SK-N-SH (cell line): ENCODE results near the gene C12orf57. TPM values are rescaled to one million over a fixed set of nuclear protein-coding genes. Genes with fewer than 3 reads are reported as not detected.

Source experiments
- CTCF ChIA-PET: fragments of 300-600, 350-600 bp; formaldehyde crosslinking; extraction: SDS; loops from one replicate; lab custom pipeline; 2021; lab: Yijun Ruan, JAX
- POLR2A ChIA-PET: fragments of 350-600 bp; sonication (Branson Sonifier 250); formaldehyde crosslinking; extraction: SDS; loops from one replicate; lab custom pipeline; 2020; ENCODE audit warnings: antibody characterized with exemption, inconsistent platforms; lab: Yijun Ruan, JAX
- DNase-seq: peaks from one replicate; pipeline ENCODE4 v3.0.0; 2012
- H2AFZ ChIP-seq: fragments of 200-600 bp; sonication (generic); 2 replicates; pipeline ENCODE4 v1.8.1; 2016; ENCODE audit warnings: antibody characterized with exemption, mild to moderate bottlenecking, low read depth
- H3F3A ChIP-seq: fragments of 200-600 bp; sonication (generic); replicated peaks from 2 replicates; pipeline ENCODE3; 2016; ENCODE audit warnings: antibody characterized with exemption, mild to moderate bottlenecking; ENCODE audit not compliant: insufficient read depth
- H3K27ac ChIP-seq, 2 experiments: fragments of 200-500 bp in 1 of 2; fragments of 200-600 bp in 1 of 2; sonication (Bioruptor generic) in 1 of 2; sonication (generic), shearing (Covaris generic) in 1 of 2; 2 replicates each; pipeline versions ENCODE4 v1.5.1 to v1.6.1; 2014 to 2016; ENCODE audit warnings: low read depth in 2 of 2, inconsistent platforms in 1 of 2, low read length in 1 of 2, mild to moderate bottlenecking in 1 of 2, mixed read lengths in 1 of 2
- H3K27me3 ChIP-seq: fragments of 200-600 bp; sonication (generic), shearing (Covaris generic); 2 replicates; pipeline ENCODE4 v1.6.1; 2016; ENCODE audit warnings: mixed run types; ENCODE audit not compliant: insufficient read depth
- H3K36me3 ChIP-seq, 2 experiments: fragments of 200-500 bp in 1 of 2; fragments of 200-600 bp in 1 of 2; sonication (Bioruptor generic) in 1 of 2; sonication (generic) in 1 of 2; replicated peaks in 1 of 2; 2 replicates each; pipeline versions ENCODE3 to v1.5.1; 2014 to 2016; ENCODE audit warnings: low read length in 1 of 2, mild to moderate bottlenecking in 1 of 2; ENCODE audit not compliant: insufficient read depth in 2 of 2, control insufficient read depth in 1 of 2
- H3K4me1 ChIP-seq, 2 experiments: fragments of 200-500 bp in 1 of 2; fragments of 200-600 bp in 1 of 2; sonication (Bioruptor generic) in 1 of 2; sonication (generic), shearing (Covaris generic) in 1 of 2; 2 replicates each; pipeline versions ENCODE4 v1.5.1 to v1.6.1; 2014 to 2016; ENCODE audit warnings: low read depth in 1 of 2, low read length in 1 of 2, mixed run types in 1 of 2; ENCODE audit not compliant: insufficient read depth in 2 of 2, control insufficient read depth in 1 of 2
- H3K4me2 ChIP-seq: fragments of 200-600 bp; sonication (generic), shearing (Covaris generic); 2 replicates; pipeline ENCODE4 v1.6.1; 2017; ENCODE audit warnings: mixed run types
- H3K4me3 ChIP-seq, 2 experiments: fragments of 200-500 bp in 1 of 2; fragments of 200-600 bp in 1 of 2; sonication (Bioruptor generic) in 1 of 2; sonication (generic), shearing (Covaris generic) in 1 of 2; 2 replicates each; pipeline versions ENCODE4 v1.5.1 to v1.8.1; 2014 to 2016; ENCODE audit warnings: low read depth in 2 of 2, inconsistent platforms in 1 of 2, low read length in 1 of 2, mild to moderate bottlenecking in 1 of 2, mixed read lengths in 1 of 2, moderate library complexity in 1 of 2
- H3K79me2 ChIP-seq: fragments of 200-600 bp; sonication (generic); 2 replicates; pipeline ENCODE4 v1.8.1; 2017; ENCODE audit warnings: mild to moderate bottlenecking; ENCODE audit not compliant: insufficient read depth
- H3K9ac ChIP-seq: fragments of 200-600 bp; sonication (generic); 2 replicates; pipeline ENCODE4 v1.6.1; 2017; ENCODE audit warnings: mixed run types
- H3K9me2 ChIP-seq: fragments of 200-600 bp; sonication (generic); 2 replicates; pipeline ENCODE4 v1.6.1; 2017; ENCODE audit warnings: mixed run types
- H3K9me3 ChIP-seq: fragments of 200-600 bp; sonication (generic); 2 replicates; pipeline ENCODE4 v1.6.1; 2017; ENCODE audit warnings: mixed run types, mild to moderate bottlenecking, moderate library complexity
- H4K20me1 ChIP-seq: fragments of 200-600 bp; sonication (generic); 2 replicates; pipeline ENCODE4 v1.6.1; 2017; ENCODE audit warnings: mild to moderate bottlenecking, mixed run types; ENCODE audit not compliant: insufficient read depth
- ELF1 ChIP-seq: IDR thresholded peaks from 2 replicates; pipeline ENCODE4 v1.4.0; 2012
- EZH2phosphoT487 ChIP-seq: fragments of 200-600 bp; sonication (generic); IDR thresholded peaks from 2 replicates; pipeline ENCODE4 v1.6.1; 2017; ENCODE audit warnings: low read depth, mixed run types, mild to moderate bottlenecking, antibody characterized with exemption, moderate library complexity, borderline replicate concordance
- FOXJ3 ChIP-seq: sonication (generic); formaldehyde crosslinking; IDR thresholded peaks from 2 replicates; pipeline ENCODE4 v1.5.1; 2020; ENCODE audit warnings: mild to moderate bottlenecking, missing genetic modification reagents
- MEF2A ChIP-seq: IDR thresholded peaks from 2 replicates; pipeline ENCODE4 v1.4.0; 2012; ENCODE audit warnings: low read depth, borderline replicate concordance
- NFIC ChIP-seq: IDR thresholded peaks from 2 replicates; pipeline ENCODE4 v1.4.0; 2012; ENCODE audit warnings: borderline replicate concordance
- PBX3 ChIP-seq: IDR thresholded peaks from 2 replicates; pipeline ENCODE4; 2012
- RCOR1 ChIP-seq: fragments of 150-350 bp; IDR thresholded peaks from 2 replicates; pipeline ENCODE4 v1.6.1; 2017; ENCODE audit warnings: antibody characterized with exemption, low read length
- RXRA ChIP-seq: IDR thresholded peaks from 2 replicates; pipeline ENCODE4 v1.4.0; 2012; ENCODE audit warnings: low read depth, mild to moderate bottlenecking, borderline replicate concordance
- WGBS: methylation state at CpG from one replicate; pipeline ENCODE4 v1.1.6; 2017; ENCODE audit warnings: low lambda C conversion rate; 5-methylcytosine and 5-hydroxymethylcytosine counted together
- polyA plus RNA-seq, 3 experiments: library from polyadenylated mRNA; depleted of rRNA; stranded (reverse); fragments of >200 nt; gene quantifications; 2 replicates each; pipeline ENCODE4 v1.2.3, GENCODE V29; 2012
- TF ChIP-seq, protein P1 (sequence below): IDR thresholded peaks from 2 replicates; pipeline ENCODE4 v1.4.0; 2012; ENCODE audit warnings: low read depth, borderline replicate concordance
- TF ChIP-seq, protein P2 (sequence below): IDR thresholded peaks from 2 replicates; pipeline ENCODE4 v1.6.1; 2012; ENCODE audit warnings: mild to moderate bottlenecking, low read depth, low read length, moderate library complexity

Gene C12orf57
- polyA plus RNA-seq, 1 of the 3 experiments (the other 2 are of a cell fraction): 659 TPM

GRCh38 chr12:6932766-6933165, 11.1 kb upstream of the C12orf57 start:
- H3F3A ChIP-seq: peaks cover 23% of the 10 kb centered on the region
- no peak overlapping the region for H2AFZ ChIP-seq
- H3K9ac ChIP-seq: no peak overlapping the region; the same call in 1 of the 2 replicates
- peak overlapping the region in 1 of 2 experiments; percentile 15; a peak in 1 of 4 replicates for H3K27ac ChIP-seq
- H4K20me1 ChIP-seq: peaks cover 57% of the 10 kb centered on the region
- H3K4me3 ChIP-seq: no peak overlapping the region
- TF ChIP-seq ELF1 (no peak), NFIC (no peak), RXRA (no peak), EZH2phosphoT487 (no peak), RCOR1 (no peak), PBX3 (no peak), FOXJ3 (CRISPR knock-in tag) (no peak), MEF2A (no peak)
- TF ChIP-seq, protein P1, sequence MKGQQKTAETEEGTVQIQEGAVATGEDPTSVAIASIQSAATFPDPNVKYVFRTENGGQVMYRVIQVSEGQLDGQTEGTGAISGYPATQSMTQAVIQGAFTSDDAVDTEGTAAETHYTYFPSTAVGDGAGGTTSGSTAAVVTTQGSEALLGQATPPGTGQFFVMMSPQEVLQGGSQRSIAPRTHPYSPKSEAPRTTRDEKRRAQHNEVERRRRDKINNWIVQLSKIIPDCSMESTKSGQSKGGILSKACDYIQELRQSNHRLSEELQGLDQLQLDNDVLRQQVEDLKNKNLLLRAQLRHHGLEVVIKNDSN: no peak
- TF ChIP-seq, protein P2, sequence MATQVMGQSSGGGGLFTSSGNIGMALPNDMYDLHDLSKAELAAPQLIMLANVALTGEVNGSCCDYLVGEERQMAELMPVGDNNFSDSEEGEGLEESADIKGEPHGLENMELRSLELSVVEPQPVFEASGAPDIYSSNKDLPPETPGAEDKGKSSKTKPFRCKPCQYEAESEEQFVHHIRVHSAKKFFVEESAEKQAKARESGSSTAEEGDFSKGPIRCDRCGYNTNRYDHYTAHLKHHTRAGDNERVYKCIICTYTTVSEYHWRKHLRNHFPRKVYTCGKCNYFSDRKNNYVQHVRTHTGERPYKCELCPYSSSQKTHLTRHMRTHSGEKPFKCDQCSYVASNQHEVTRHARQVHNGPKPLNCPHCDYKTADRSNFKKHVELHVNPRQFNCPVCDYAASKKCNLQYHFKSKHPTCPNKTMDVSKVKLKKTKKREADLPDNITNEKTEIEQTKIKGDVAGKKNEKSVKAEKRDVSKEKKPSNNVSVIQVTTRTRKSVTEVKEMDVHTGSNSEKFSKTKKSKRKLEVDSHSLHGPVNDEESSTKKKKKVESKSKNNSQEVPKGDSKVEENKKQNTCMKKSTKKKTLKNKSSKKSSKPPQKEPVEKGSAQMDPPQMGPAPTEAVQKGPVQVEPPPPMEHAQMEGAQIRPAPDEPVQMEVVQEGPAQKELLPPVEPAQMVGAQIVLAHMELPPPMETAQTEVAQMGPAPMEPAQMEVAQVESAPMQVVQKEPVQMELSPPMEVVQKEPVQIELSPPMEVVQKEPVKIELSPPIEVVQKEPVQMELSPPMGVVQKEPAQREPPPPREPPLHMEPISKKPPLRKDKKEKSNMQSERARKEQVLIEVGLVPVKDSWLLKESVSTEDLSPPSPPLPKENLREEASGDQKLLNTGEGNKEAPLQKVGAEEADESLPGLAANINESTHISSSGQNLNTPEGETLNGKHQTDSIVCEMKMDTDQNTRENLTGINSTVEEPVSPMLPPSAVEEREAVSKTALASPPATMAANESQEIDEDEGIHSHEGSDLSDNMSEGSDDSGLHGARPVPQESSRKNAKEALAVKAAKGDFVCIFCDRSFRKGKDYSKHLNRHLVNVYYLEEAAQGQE: no peak
- TF ChIP-seq, all 33 proteins: peak for 0
- Histone ChIP-seq H3K36me3 (peaks cover 42 to 58% of the 10 kb centered on the region in 2 experiments), H3K4me1 (peaks cover 11 to 20% of the 10 kb centered on the region in 2 experiments), H3K9me2 (no peaks in the 10 kb centered on the region), H3K79me2 (peaks cover 79% of the 10 kb centered on the region), H3K4me2 (no peak overlapping the region), H3K27me3 (no peaks in the 10 kb centered on the region), H3K9me3 (no peaks in the 10 kb centered on the region)
- WGBS: 93% methylated on average over 1 of the region's 1 CpG
- DNase-seq: no peak
- ChIA-PET CTCF (interaction anchor here (0.9 to 9.2 kb wide), 3 partner anchors 9 to 60 kb away, joined by 3 to 134 read pairs (median 33); partner anchors contain the start of genes C12orf57 and RNU7-1), POLR2A (interaction anchor here (1.2 to 2.2 kb wide), 2 partner anchors 11 kb away, joined by 3 to 8 read pairs; partner anchors contain the start of genes C12orf57 and RNU7-1)

DNA sequence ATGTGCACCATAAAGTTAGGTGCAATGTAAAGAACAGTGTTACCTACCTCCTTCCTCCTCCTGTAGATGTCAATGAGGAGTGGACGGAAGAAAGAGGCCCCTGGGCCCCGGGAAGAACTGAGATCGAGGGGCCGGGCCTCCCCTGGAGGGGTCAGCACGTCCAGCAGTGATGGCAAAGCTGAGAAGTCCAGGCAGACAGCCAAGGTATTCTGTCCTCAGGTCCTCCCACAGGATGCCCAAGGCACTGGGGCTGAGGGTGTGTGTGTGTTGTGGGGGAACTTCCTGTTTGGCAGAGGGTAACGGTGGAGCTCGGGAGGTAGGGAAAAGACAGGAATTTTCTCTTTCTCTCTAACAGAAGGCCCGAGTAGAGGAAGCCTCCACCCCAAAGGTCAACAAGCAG, 9.7 kb upstream of the C12orf57 start:
- no peak for TF ChIP-seq EZH2phosphoT487
- ChIA-PET CTCF (interaction anchor here (0.8 to 9.2 kb wide), 4 partner anchors 10 to 71 kb away, joined by 3 to 134 read pairs (median 4); partner anchors contain the start of gene SPSB2), POLR2A (interaction anchor here (0.6 to 1.2 kb wide), 2 partner anchors 12 to 13 kb away, joined by 3 read pairs; no protein-coding TSS in a partner anchor)
- no peak overlapping the region for H3K9ac ChIP-seq
- H3K4me1 ChIP-seq: peaks cover 11 to 28% of the 10 kb centered on the region in 2 experiments
- H3K9me3 ChIP-seq: no peaks in the 10 kb centered on the region
- H3K4me2 ChIP-seq: no peak overlapping the region; the same call in 1 of the 2 replicates
- peaks cover 31% of the 10 kb centered on the region for H3F3A ChIP-seq
- H3K4me3 ChIP-seq: no peak overlapping the region
- H4K20me1 ChIP-seq: peaks cover 52% of the 10 kb centered on the region
- no peak for DNase-seq
- peaks cover 79% of the 10 kb centered on the region for H3K79me2 ChIP-seq
- H3K9me2 ChIP-seq: no peaks in the 10 kb centered on the region
- 69% methylated on average over 8 of the region's 8 CpGs for WGBS
- peaks cover 48 to 68% of the 10 kb centered on the region in 2 experiments for H3K36me3 ChIP-seq
- H2AFZ ChIP-seq: no peak overlapping the region
- no peaks in the 10 kb centered on the region for H3K27me3 ChIP-seq
- peak overlapping the region in 1 of 2 experiments; percentile 25; a peak in 3 of 4 replicates for H3K27ac ChIP-seq
